Vagina (tissue), 2 donors: ENCODE measurements around the gene NEK11.

Experiments used
- CTCF ChIP-seq, 3 experiments: fragments of 450-650 bp in 2 of 3; fragments of 200-600 bp in 1 of 3; sonication (generic) in 1 of 3; IDR thresholded peaks; one replicate each; pipeline ENCODE4 v1.5.1; 2017 to 2019; ENCODE audit warnings: antibody characterized with exemption in 3 of 3, mild to moderate bottlenecking in 2 of 3, moderate library complexity in 2 of 3
- POLR2A ChIP-seq, 2 donors: fragments of 450-650 bp; IDR thresholded peaks; one replicate each; pipeline ENCODE4 v1.6.1; 2017; ENCODE audit warnings: antibody characterized with exemption in 2 of 2, mild to moderate bottlenecking in 2 of 2, moderate library complexity in 2 of 2
- POLR2AphosphoS5 ChIP-seq, 2 donors: sonication (generic); formaldehyde crosslinking; IDR thresholded peaks; one replicate each; pipeline ENCODE4 v1.9.0; 2017; ENCODE audit warnings: antibody characterized with exemption in 2 of 2, mild to moderate bottlenecking in 2 of 2, low read depth in 1 of 2; ENCODE audit not compliant: insufficient read depth in 1 of 2

GRCh38 chr3:131167867-131168266, 141.2 kb downstream of the NEK11 start:
- TF ChIP-seq POLR2AphosphoS5 (IDR thresholded peaks at IDR 0.05; ENCODE audit: insufficient read depth in 1 of 2, low read depth in 1 of 2) (no peak), CTCF (IDR thresholded peaks at IDR 0.05) (no peak), POLR2A (IDR thresholded peaks at IDR 0.05) (no peak)
